H1 (cell line): ENCODE data around the gene SLC2A11. TPM values are rescaled to one million over a fixed set of nuclear protein-coding genes. Genes with fewer than 3 reads are reported as not detected.

Experiments
- CTCF ChIA-PET: fragments of 300-600 bp; sonication (Branson Sonifier 250); formaldehyde crosslinking; loops from one replicate; lab custom pipeline; 2021; ENCODE audit not compliant: partially characterized antibody; lab: Charles Lee
- POLR2A ChIA-PET: fragments of 300-600 bp; sonication (Branson Sonifier 250); formaldehyde crosslinking; loops from one replicate; lab custom pipeline; 2021; ENCODE audit warnings: inconsistent platforms; ENCODE audit not compliant: partially characterized antibody; lab: Charles Lee
- DNase-seq, 2 experiments: peaks; one replicate each; pipeline versions ENCODE4 v3.0.0 to v3.0.0-alpha.2; 2010 to 2022; ENCODE audit warnings: low spot score in 2 of 2, low read depth in 1 of 2, mixed read lengths in 1 of 2
- FAIRE-seq: peaks from 2 replicates; lab custom pipeline; 2011; peaks lifted over from hg19 to GRCh38; lab: Jason Lieb, UNC
- H2AFZ ChIP-seq: 2 replicates; pipeline ENCODE4 v1.8.1; 2012; ENCODE audit warnings: low read length, inconsistent platforms
- H2AK5ac ChIP-seq: 2 replicates; pipeline ENCODE4 v1.6.1; 2013; ENCODE audit warnings: low read depth, low read length
- H2BK120ac ChIP-seq: replicated peaks from 2 replicates; pipeline ENCODE3; 2013; ENCODE audit warnings: low read depth, low read length, inconsistent platforms
- H2BK12ac ChIP-seq: 2 replicates; pipeline ENCODE4 v1.6.1; 2013; ENCODE audit warnings: low read depth, low read length
- H2BK15ac ChIP-seq: 2 replicates; pipeline ENCODE4 v1.6.1; 2013; ENCODE audit warnings: low read length
- H2BK20ac ChIP-seq: 2 replicates; pipeline ENCODE4 v1.6.1; 2013; ENCODE audit warnings: low read length
- H2BK5ac ChIP-seq: 2 replicates; pipeline ENCODE4 v1.6.1; 2013; ENCODE audit warnings: low read depth, low read length
- H3K14ac ChIP-seq: 2 replicates; pipeline ENCODE4 v1.6.1; 2013; ENCODE audit warnings: inconsistent platforms; ENCODE audit not compliant: insufficient read length
- H3K18ac ChIP-seq: 2 replicates; pipeline ENCODE4 v1.6.1; 2013; ENCODE audit warnings: low read length; ENCODE audit errors: extremely low read depth
- H3K23ac ChIP-seq: 2 replicates; pipeline ENCODE4 v1.6.1; 2013; ENCODE audit warnings: inconsistent platforms; ENCODE audit not compliant: insufficient read length
- H3K23me2 ChIP-seq: 2 replicates; pipeline ENCODE4 v1.6.1; 2013; ENCODE audit warnings: low read depth, low read length
- H3K27ac ChIP-seq: 2 replicates; pipeline ENCODE4 v1.6.1; 2011; ENCODE audit warnings: low read depth, low read length, inconsistent platforms
- H3K27me3 ChIP-seq, 4 experiments: replicated peaks in 1 of 4; 1 replicate in 1 of 4; 2 replicates in 3 of 4; pipeline versions ENCODE4 v1.6.1 to v1.8.1; 2011 to 2013; ENCODE audit warnings: low read length in 3 of 4, mild to moderate bottlenecking in 3 of 4, inconsistent platforms in 2 of 4, mixed read lengths in 2 of 4, moderate library complexity in 1 of 4; ENCODE audit not compliant: control insufficient read depth in 3 of 4, insufficient read depth in 3 of 4; ENCODE audit errors: extremely low read depth in 1 of 4
- H3K36me3 ChIP-seq, 4 experiments: 2 replicates each; pipeline versions ENCODE4 v1.6.1 to v1.8.1; 2011 to 2013; ENCODE audit warnings: mild to moderate bottlenecking in 4 of 4, low read length in 3 of 4, moderate library complexity in 2 of 4, control low read depth in 1 of 4, inconsistent platforms in 1 of 4; ENCODE audit not compliant: insufficient read depth in 4 of 4, control insufficient read depth in 2 of 4
- H3K4ac ChIP-seq: replicated peaks from 2 replicates; pipeline ENCODE3; 2013; ENCODE audit warnings: low read length, low read depth, mixed read lengths, inconsistent platforms; ENCODE audit not compliant: insufficient read length
- H3K4me1 ChIP-seq, 4 experiments: replicated peaks in 1 of 4; 1 replicate in 1 of 4; 2 replicates in 3 of 4; pipeline versions ENCODE4 v1.6.1 to v1.8.1; 2011 to 2013; ENCODE audit warnings: low read length in 3 of 4, inconsistent platforms in 2 of 4, mixed read lengths in 1 of 4; ENCODE audit not compliant: insufficient read depth in 4 of 4, control insufficient read depth in 3 of 4
- H3K4me2 ChIP-seq, 2 experiments: 2 replicates each; pipeline versions ENCODE4 v1.6.1 to v1.8.1; 2011 to 2013; ENCODE audit warnings: low read depth in 2 of 2, low read length in 2 of 2, control low read depth in 1 of 2, inconsistent platforms in 1 of 2, mild to moderate bottlenecking in 1 of 2; ENCODE audit not compliant: insufficient read depth in 1 of 2
- H3K4me3 ChIP-seq, 4 experiments: fragments of 200-600, 300-600 bp in 1 of 4; sonication (generic), shearing (Covaris generic), sonication (Bioruptor Twin) in 1 of 4; 2 replicates each; pipeline versions ENCODE4 v1.5.1 to v1.8.1; 2011 to 2016; ENCODE audit warnings: low read length in 4 of 4, low read depth in 3 of 4, control low read depth in 2 of 4, inconsistent platforms in 2 of 4, mild to moderate bottlenecking in 2 of 4, mixed read lengths in 1 of 4, moderate library complexity in 1 of 4; ENCODE audit not compliant: insufficient read depth in 2 of 4; ENCODE audit errors: extremely low read depth in 1 of 4
- H3K56ac ChIP-seq: replicated peaks from 2 replicates; pipeline ENCODE3; 2013; ENCODE audit warnings: low read depth, mild to moderate bottlenecking, mixed read lengths, low read length, inconsistent platforms; ENCODE audit not compliant: insufficient read length
- H3K79me1 ChIP-seq: 2 replicates; pipeline ENCODE4 v1.6.1; 2013; ENCODE audit warnings: low read depth, low read length, control low read depth
- H3K79me2 ChIP-seq, 2 experiments: 2 replicates each; pipeline versions ENCODE4 v1.6.1 to v1.8.1; 2012 to 2013; ENCODE audit warnings: low read length in 2 of 2, mild to moderate bottlenecking in 2 of 2, inconsistent platforms in 1 of 2; ENCODE audit not compliant: insufficient read depth in 2 of 2, control insufficient read depth in 1 of 2
- H3K9ac ChIP-seq, 4 experiments: replicated peaks in 1 of 4; 1 replicate in 1 of 4; 2 replicates in 3 of 4; pipeline versions ENCODE4 v1.6.1 to v1.8.1; 2011 to 2013; ENCODE audit warnings: low read depth in 3 of 4, low read length in 3 of 4, control low read depth in 2 of 4, mild to moderate bottlenecking in 2 of 4, moderate library complexity in 2 of 4, inconsistent platforms in 1 of 4; ENCODE audit errors: extremely low read depth in 1 of 4
- H3K9me3 ChIP-seq, 2 experiments: 2 replicates each; pipeline versions ENCODE4 v1.6.1 to v1.8.1; 2012 to 2013; ENCODE audit warnings: mild to moderate bottlenecking in 2 of 2, moderate library complexity in 2 of 2, control low read depth in 1 of 2, inconsistent platforms in 1 of 2, low read depth in 1 of 2, low read length in 1 of 2, mixed read lengths in 1 of 2; ENCODE audit not compliant: insufficient read depth in 2 of 2
- H4K20me1 ChIP-seq, 2 experiments: replicated peaks in 1 of 2; 2 replicates each; pipeline versions ENCODE3 to v1.8.1; 2011 to 2013; ENCODE audit warnings: inconsistent platforms in 2 of 2, low read length in 2 of 2, mild to moderate bottlenecking in 1 of 2; ENCODE audit not compliant: insufficient read depth in 2 of 2, control insufficient read depth in 1 of 2
- H4K5ac ChIP-seq: 2 replicates; pipeline ENCODE4 v1.6.1; 2013; ENCODE audit warnings: low read length, low read depth, mixed read lengths, inconsistent platforms; ENCODE audit not compliant: insufficient read length
- H4K8ac ChIP-seq: 2 replicates; pipeline ENCODE4 v1.8.0; 2013; ENCODE audit warnings: mild to moderate bottlenecking, moderate library complexity, low read length, inconsistent platforms; ENCODE audit not compliant: insufficient read depth; ENCODE audit errors: extremely low read depth
- H4K91ac ChIP-seq: replicated peaks from 2 replicates; pipeline ENCODE3; 2013; ENCODE audit warnings: low read length, mixed read lengths, inconsistent platforms; ENCODE audit not compliant: insufficient read length
- CBX5 ChIP-seq: fragments of 300-800, 300-1000 bp; sonication (generic); IDR thresholded peaks from 2 replicates; pipeline ENCODE4 v1.7.1; 2016; ENCODE audit warnings: antibody characterized with exemption, low read length, low read depth
- CREB1 ChIP-seq: IDR thresholded peaks from 2 replicates; pipeline ENCODE4 v1.6.1; 2012; ENCODE audit warnings: inconsistent platforms
- GABPA ChIP-seq: IDR thresholded peaks from 2 replicates; pipeline ENCODE4 v1.6.1; 2011; ENCODE audit warnings: mild to moderate bottlenecking, low read length, moderate library complexity, borderline replicate concordance; ENCODE audit not compliant: insufficient read depth
- HDAC2 ChIP-seq, 2 experiments: fragments of 300-600 bp in 1 of 2; sonication (generic) in 1 of 2; IDR thresholded peaks; 2 replicates each; pipeline ENCODE4 v1.6.1; 2011 to 2012; ENCODE audit warnings: low read depth in 2 of 2, low read length in 2 of 2, mild to moderate bottlenecking in 2 of 2, moderate library complexity in 2 of 2, borderline replicate concordance in 1 of 2, inconsistent platforms in 1 of 2
- KDM4A ChIP-seq: IDR thresholded peaks from one replicate; pipeline ENCODE4 v1.7.1; 2012; ENCODE audit warnings: low read depth, mild to moderate bottlenecking, moderate library complexity, low read length, inconsistent platforms; ENCODE audit not compliant: severe bottlenecking
- NRF1 ChIP-seq: IDR thresholded peaks from 2 replicates; pipeline ENCODE4 v1.6.1; 2011; ENCODE audit warnings: mild to moderate bottlenecking, low read depth, low read length, improper control_type of control experiment
- RXRA ChIP-seq: IDR thresholded peaks from 2 replicates; pipeline ENCODE4 v1.6.1; 2011; ENCODE audit warnings: low read depth, mild to moderate bottlenecking, low read length, moderate library complexity; ENCODE audit not compliant: insufficient read depth
- SAP30 ChIP-seq: fragments of 300-600 bp; sonication (generic); IDR thresholded peaks from 2 replicates; pipeline ENCODE4 v1.7.1; 2012; ENCODE audit warnings: low read length, moderate library complexity, mild to moderate bottlenecking, inconsistent platforms; ENCODE audit not compliant: insufficient read depth, insufficient replicate concordance
- SP1 ChIP-seq: IDR thresholded peaks from 2 replicates; pipeline ENCODE4 v1.6.1; 2011; ENCODE audit warnings: low read depth, low read length
- SP4 ChIP-seq: IDR thresholded peaks from 2 replicates; pipeline ENCODE4 v1.6.1; 2012; ENCODE audit warnings: low read length, inconsistent platforms
- ZNF274 ChIP-seq: IDR thresholded peaks from 2 replicates; pipeline ENCODE4 v1.7.0; 2012; ENCODE audit warnings: low read length, borderline replicate concordance; ENCODE audit errors: extremely low read depth
- WGBS, 2 experiments: shearing (Covaris generic) in 1 of 2; methylation state at CpG; one replicate each; pipeline versions ENCODE4 v1.1.6 to v1.1.7; 2013 to 2015; ENCODE audit warnings: low lambda C conversion rate in 2 of 2, mixed read lengths in 2 of 2, inconsistent platforms in 1 of 2, low coverage in 1 of 2, missing lambda C conversion rate in 1 of 2; ENCODE audit not compliant: insufficient replicate concordance in 2 of 2, insufficient coverage in 1 of 2, insufficient read length in 1 of 2; ENCODE audit errors: extremely low coverage in 1 of 2, missing lambda C conversion rate in 1 of 2; 5-methylcytosine and 5-hydroxymethylcytosine counted together
- polyA plus RNA-seq, 7 experiments: library from polyadenylated mRNA; depleted of rRNA in 3 of 7; stranded (reverse) in 5 of 7; unstranded in 2 of 7; fragments of >200 nt in 5 of 7; fragments of 200-250 nt in 2 of 7; gene quantifications; 1 replicate in 5 of 7; 2 replicates in 1 of 7; 4 replicates in 1 of 7; pipeline versions ENCODE4 v1.2.1 to v1.2.3, GENCODE V29; 2011 to 2013; ENCODE audit warnings: missing spikeins in 2 of 7, mixed read lengths in 2 of 7
- total RNA-seq: library from RNA; stranded (reverse); fragmentation: NEBNext Ultra II Directional; extraction: Animal tissue kit (Norgen Biotek cat#: 25700); gene quantifications from 2 replicates; pipeline ENCODE4 v1.2.1, GENCODE V29; 2021

Gene SLC2A11
- total and polyA plus RNA-seq, 2 of the 8 experiments (the other 6 are each of a cell fraction or from before 2014, with no cell fraction given): 10.7 to 12.5 TPM

GRCh38 chr22:23883658-23884057, 26.0 kb downstream of the SLC2A11 start:
- Histone ChIP-seq H3K79me2 (no peaks in the 10 kb centered on the region), H4K8ac (no peak overlapping the region), H3K27ac (no peak overlapping the region), H3K4me1 (no peaks in the 10 kb centered on the region), H3K27me3 (no peaks in the 10 kb centered on the region), H3K9ac (no peak overlapping the region), H3K56ac (no peak overlapping the region), H3K4me3 (no peak overlapping the region), H3K4ac (no peak overlapping the region), H3K23ac (no peak overlapping the region), H2BK120ac (no peak overlapping the region), H4K91ac (no peak overlapping the region), H3K14ac (no peak overlapping the region), H3K79me1 (no peaks in the 10 kb centered on the region), H3K9me3 (no peaks in the 10 kb centered on the region), H2AK5ac (no peak overlapping the region), H2BK5ac (no peak overlapping the region), H3K4me2 (no peak overlapping the region), H3K18ac (no peak overlapping the region), H4K20me1 (no peaks in the 10 kb centered on the region), H2BK20ac (no peak overlapping the region), H2BK12ac (no peak overlapping the region), H3K23me2 (no peaks in the 10 kb centered on the region), H2BK15ac (no peak overlapping the region), H4K5ac (no peak overlapping the region), H2AFZ (no peak overlapping the region), H3K36me3 (no peaks in the 10 kb centered on the region)
- POLR2A ChIA-PET: interaction anchor here (1.7 to 2.1 kb wide), 3 partner anchors 10 to 15 kb away, joined by 4 to 9 read pairs (median 6); partner anchors contain the start of gene MIF
- CTCF ChIA-PET: interaction anchor here (2.4 kb wide), 1 partner anchor 10 kb away, joined by 11 read pairs; the partner anchor contains the start of gene MIF
- 94% methylated on average over 9 of the region's 9 CpGs; no CpG with 5 or more reads in 1 of the 2 experiments for WGBS, 2 experiments
- no peak for FAIRE-seq
- no peak for DNase-seq
- TF ChIP-seq RXRA (no peak), ZNF274 (no peak), CBX5 (no peak), SP4 (no peak), NRF1 (no peak), GABPA (no peak), CREB1 (no peak), KDM4A (no peak), SAP30 (no peak), SP1 (no peak), HDAC2 (IDR thresholded peaks at IDR 0.05; ENCODE audit: borderline replicate concordance in 1 of 2, low read depth in 2 of 2, low read length in 2 of 2) (no peak)
